K562 (cell line): Measurements from ENCODE around the gene GPX5. TPM values are rescaled to one million over a fixed set of nuclear protein-coding genes. Genes with fewer than 3 reads are reported as not detected.

Experiments
- FOXO4 ChIP-seq: fragments of 450-650 bp; formaldehyde crosslinking; IDR thresholded peaks from 2 replicates; pipeline ENCODE4 v1.4.0; 2020; ENCODE audit warnings: mild to moderate bottlenecking, moderate library complexity
- GTF2F1 ChIP-seq: IDR thresholded peaks from 2 replicates; pipeline ENCODE4 v1.6.1; 2011; ENCODE audit warnings: low read depth, low read length, improper control_type of control experiment
- HMGXB4 ChIP-seq: sonication (generic); formaldehyde crosslinking; IDR thresholded peaks from 2 replicates; pipeline ENCODE4 v1.8.1; 2023; ENCODE audit warnings: mild to moderate bottlenecking, missing genetic modification reagents
- KLF1 ChIP-seq: fragments of 450-650 bp; IDR thresholded peaks from 2 replicates; pipeline ENCODE4 v1.6.1; 2016; ENCODE audit warnings: missing genetic modification characterization, missing compliant biosample characterization
- NR2C1 ChIP-seq, 2 experiments: fragments of 450-650 bp; IDR thresholded peaks; 2 replicates each; pipeline ENCODE4 v1.6.1; 2017; ENCODE audit warnings: mild to moderate bottlenecking in 2 of 2, antibody characterized with exemption in 1 of 2, inconsistent platforms in 1 of 2, missing compliant biosample characterization in 1 of 2, missing genetic modification characterization in 1 of 2
- PML ChIP-seq: IDR thresholded peaks from 2 replicates; pipeline ENCODE4 v1.6.1; 2012; ENCODE audit warnings: low read length, inconsistent platforms
- POLR2G ChIP-seq: fragments of 200-400 bp; formaldehyde crosslinking; IDR thresholded peaks from 2 replicates; pipeline ENCODE4 v1.6.1; 2017; ENCODE audit warnings: low read depth, mild to moderate bottlenecking, antibody characterized with exemption, low read length, moderate library complexity
- POU5F1 ChIP-seq: fragments of 150-350 bp; IDR thresholded peaks from 2 replicates; pipeline ENCODE4 v1.6.1; 2014; ENCODE audit warnings: borderline replicate concordance, low read length, low read depth, mild to moderate bottlenecking; ENCODE audit not compliant: partially characterized antibody
- RBBP5 ChIP-seq: fragments of 200-600 bp; sonication (generic); IDR thresholded peaks from 2 replicates; pipeline ENCODE4 v1.6.1; 2012; ENCODE audit warnings: borderline replicate concordance, mild to moderate bottlenecking, low read length, control low read depth, inconsistent platforms; ENCODE audit not compliant: insufficient read depth, poor library complexity, severe bottlenecking
- RHOXF2B ChIP-seq: fragments of 250-450 bp; sonication (Bioruptor Pico); conservative IDR thresholded peaks from 2 replicates; pipeline ENCODE4 v1.5.1; 2021
- SETDB1 ChIP-seq: IDR thresholded peaks from one replicate; pipeline ENCODE4 v1.6.1; 2012; ENCODE audit warnings: low read length, control low read depth, inconsistent platforms
- ZBTB17 ChIP-seq: fragments of 450-650 bp; formaldehyde crosslinking; IDR thresholded peaks from 2 replicates; pipeline ENCODE4 v1.4.0; 2020; ENCODE audit warnings: mild to moderate bottlenecking
- ZNF696 ChIP-seq: fragments of 250-450 bp; sonication (Bioruptor Pico); conservative IDR thresholded peaks from 2 replicates; pipeline ENCODE4 v1.4.0; 2020; ENCODE audit warnings: mild to moderate bottlenecking, moderate library complexity
- polyA plus RNA-seq, 8 experiments: library from polyadenylated mRNA; depleted of rRNA in 4 of 8; stranded (reverse) in 5 of 8; unstranded in 3 of 8; fragments of >200 nt; fragmentation: Nextera tagmentation in 2 of 8; fragmentation: Illumina TruSeq in 1 of 8; extraction: Ambion mirVana in 2 of 8; extraction: Trizol in 1 of 8; gene quantifications; 2 replicates each; pipeline versions ENCODE4 v1.2.1 to v1.2.3, GENCODE V29; 2011 to 2014; ENCODE audit warnings: inconsistent platforms in 1 of 8, missing spikeins in 1 of 8
- total RNA-seq, 7 experiments: library from RNA; depleted of rRNA in 6 of 7; stranded (reverse); fragments of >200 nt in 6 of 7; fragmentation: Illumina TruSeq in 2 of 7; extraction: Trizol in 2 of 7; gene quantifications; 2 replicates each; pipeline versions ENCODE4 v1.2.1 to v1.2.3, GENCODE V29; 2011 to 2021; ENCODE audit warnings: low replicate concordance in 1 of 7
- TF ChIP-seq, protein P1 (sequence below): fragments of 450-650 bp; conservative IDR thresholded peaks from 2 replicates; pipeline ENCODE4 v1.6.1; 2016; ENCODE audit warnings: missing genetic modification characterization, low read depth, mild to moderate bottlenecking, control low read depth, missing compliant biosample characterization
- TF ChIP-seq, protein P2 (sequence below): IDR thresholded peaks from 2 replicates; pipeline ENCODE4 v1.6.1; 2012; ENCODE audit warnings: low read depth, low read length, improper control_type of control experiment, borderline replicate concordance
- TF ChIP-seq, protein P3 (sequence below): fragments of 250-450 bp; sonication (Bioruptor Pico); IDR thresholded peaks from 2 replicates; pipeline ENCODE4 v1.4.0; 2020; ENCODE audit warnings: mild to moderate bottlenecking, moderate library complexity
- TF ChIP-seq, protein P4 (sequence below): fragments of 250-450 bp; sonication (Bioruptor Pico); IDR thresholded peaks from 2 replicates; pipeline ENCODE4 v1.4.0; 2020; ENCODE audit warnings: mild to moderate bottlenecking, moderate library complexity, borderline replicate concordance

GPX5 gene
- total and polyA plus RNA-seq, 9 of the 15 experiments (the other 6 are each of a cell fraction or from before 2014, with no cell fraction given) = 0.07 to 0.18 (median 0.15) TPM; not detected in 6

DNA sequence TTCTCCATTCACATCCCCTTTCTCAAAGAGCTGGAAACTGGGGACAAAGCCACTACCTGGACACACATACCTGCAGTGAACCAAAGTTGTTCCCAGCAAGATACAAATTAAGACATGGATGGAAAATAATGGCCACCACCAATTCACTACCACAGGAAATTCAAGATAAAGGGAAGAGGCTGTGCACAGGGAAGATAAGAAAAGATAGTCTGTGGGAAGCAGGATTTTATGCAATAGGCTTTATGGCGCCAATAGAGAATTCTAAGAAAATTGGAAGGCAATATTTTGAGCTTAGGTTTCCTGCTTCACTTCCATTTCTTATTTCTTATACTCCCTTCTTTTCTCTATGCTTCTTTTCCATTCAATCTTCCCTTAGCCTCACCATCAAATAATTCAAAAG is 19.9 kb upstream of the GPX5 start (continued):
- TF ChIP-seq RBBP5 (no peak), NR2C1 (IDR thresholded peaks at IDR 0.05) (no peak), NR2C1 (tag; IDR thresholded peaks at IDR 0.05) (no peak), ZBTB17 (CRISPR knock-in tag) (no peak), POU5F1 (no peak), HMGXB4 (CRISPR knock-in tag) (no peak), PML (peak; percentile 20; the same call in 1 of the 2 replicates), KLF1 (tag) (no peak), POLR2G (no peak), RHOXF2B (CRISPR knock-in tag) (no peak), ZNF696 (CRISPR knock-in tag) (no peak), SETDB1 (no peak), FOXO4 (CRISPR knock-in tag) (no peak), GTF2F1 (no peak)
- TF ChIP-seq, protein P1, sequence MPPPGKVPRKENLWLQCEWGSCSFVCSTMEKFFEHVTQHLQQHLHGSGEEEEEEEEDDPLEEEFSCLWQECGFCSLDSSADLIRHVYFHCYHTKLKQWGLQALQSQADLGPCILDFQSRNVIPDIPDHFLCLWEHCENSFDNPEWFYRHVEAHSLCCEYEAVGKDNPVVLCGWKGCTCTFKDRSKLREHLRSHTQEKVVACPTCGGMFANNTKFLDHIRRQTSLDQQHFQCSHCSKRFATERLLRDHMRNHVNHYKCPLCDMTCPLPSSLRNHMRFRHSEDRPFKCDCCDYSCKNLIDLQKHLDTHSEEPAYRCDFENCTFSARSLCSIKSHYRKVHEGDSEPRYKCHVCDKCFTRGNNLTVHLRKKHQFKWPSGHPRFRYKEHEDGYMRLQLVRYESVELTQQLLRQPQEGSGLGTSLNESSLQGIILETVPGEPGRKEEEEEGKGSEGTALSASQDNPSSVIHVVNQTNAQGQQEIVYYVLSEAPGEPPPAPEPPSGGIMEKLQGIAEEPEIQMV (tag) = no peak
- TF ChIP-seq, protein P2, sequence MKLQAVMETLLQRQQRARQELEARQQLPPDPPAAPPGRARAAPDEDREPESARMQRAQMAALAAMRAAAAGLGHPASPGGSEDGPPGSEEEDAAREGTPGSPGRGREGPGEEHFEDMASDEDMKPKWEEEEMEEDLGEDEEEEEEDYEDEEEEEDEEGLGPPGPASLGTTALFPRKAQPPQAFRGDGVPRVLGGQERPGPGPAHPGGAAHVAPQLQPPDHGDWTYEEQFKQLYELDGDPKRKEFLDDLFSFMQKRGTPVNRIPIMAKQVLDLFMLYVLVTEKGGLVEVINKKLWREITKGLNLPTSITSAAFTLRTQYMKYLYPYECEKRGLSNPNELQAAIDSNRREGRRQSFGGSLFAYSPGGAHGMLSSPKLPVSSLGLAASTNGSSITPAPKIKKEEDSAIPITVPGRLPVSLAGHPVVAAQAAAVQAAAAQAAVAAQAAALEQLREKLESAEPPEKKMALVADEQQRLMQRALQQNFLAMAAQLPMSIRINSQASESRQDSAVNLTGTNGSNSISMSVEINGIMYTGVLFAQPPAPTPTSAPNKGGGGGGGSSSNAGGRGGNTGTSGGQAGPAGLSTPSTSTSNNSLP = no peak
- TF ChIP-seq, protein P3, sequence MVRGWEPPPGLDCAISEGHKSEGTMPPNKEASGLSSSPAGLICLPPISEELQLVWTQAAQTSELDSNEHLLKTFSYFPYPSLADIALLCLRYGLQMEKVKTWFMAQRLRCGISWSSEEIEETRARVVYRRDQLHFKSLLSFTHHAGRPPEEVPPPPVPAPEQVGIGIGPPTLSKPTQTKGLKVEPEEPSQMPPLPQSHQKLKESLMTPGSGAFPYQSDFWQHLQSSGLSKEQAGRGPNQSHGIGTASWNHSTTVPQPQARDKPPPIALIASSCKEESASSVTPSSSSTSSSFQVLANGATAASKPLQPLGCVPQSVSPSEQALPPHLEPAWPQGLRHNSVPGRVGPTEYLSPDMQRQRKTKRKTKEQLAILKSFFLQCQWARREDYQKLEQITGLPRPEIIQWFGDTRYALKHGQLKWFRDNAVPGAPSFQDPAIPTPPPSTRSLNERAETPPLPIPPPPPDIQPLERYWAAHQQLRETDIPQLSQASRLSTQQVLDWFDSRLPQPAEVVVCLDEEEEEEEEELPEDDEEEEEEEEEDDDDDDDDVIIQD (CRISPR knock-in tag) = no peak
- TF ChIP-seq, protein P4, sequence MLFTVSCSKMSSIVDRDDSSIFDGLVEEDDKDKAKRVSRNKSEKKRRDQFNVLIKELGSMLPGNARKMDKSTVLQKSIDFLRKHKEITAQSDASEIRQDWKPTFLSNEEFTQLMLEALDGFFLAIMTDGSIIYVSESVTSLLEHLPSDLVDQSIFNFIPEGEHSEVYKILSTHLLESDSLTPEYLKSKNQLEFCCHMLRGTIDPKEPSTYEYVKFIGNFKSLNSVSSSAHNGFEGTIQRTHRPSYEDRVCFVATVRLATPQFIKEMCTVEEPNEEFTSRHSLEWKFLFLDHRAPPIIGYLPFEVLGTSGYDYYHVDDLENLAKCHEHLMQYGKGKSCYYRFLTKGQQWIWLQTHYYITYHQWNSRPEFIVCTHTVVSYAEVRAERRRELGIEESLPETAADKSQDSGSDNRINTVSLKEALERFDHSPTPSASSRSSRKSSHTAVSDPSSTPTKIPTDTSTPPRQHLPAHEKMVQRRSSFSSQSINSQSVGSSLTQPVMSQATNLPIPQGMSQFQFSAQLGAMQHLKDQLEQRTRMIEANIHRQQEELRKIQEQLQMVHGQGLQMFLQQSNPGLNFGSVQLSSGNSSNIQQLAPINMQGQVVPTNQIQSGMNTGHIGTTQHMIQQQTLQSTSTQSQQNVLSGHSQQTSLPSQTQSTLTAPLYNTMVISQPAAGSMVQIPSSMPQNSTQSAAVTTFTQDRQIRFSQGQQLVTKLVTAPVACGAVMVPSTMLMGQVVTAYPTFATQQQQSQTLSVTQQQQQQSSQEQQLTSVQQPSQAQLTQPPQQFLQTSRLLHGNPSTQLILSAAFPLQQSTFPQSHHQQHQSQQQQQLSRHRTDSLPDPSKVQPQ (CRISPR knock-in tag) = no peak
